Ishikawa (cell line): ENCODE results near the gene SBNO1.

Experiments used
- CEBPB ChIP-seq: IDR thresholded peaks from 2 replicates; pipeline ENCODE4 v1.6.1; 2012
- CREB1 ChIP-seq: IDR thresholded peaks from 2 replicates; pipeline ENCODE4 v1.6.1; 2012; ENCODE audit warnings: low read depth
- EGR1 ChIP-seq: IDR thresholded peaks from 2 replicates; pipeline ENCODE4 v1.6.1; 2012
- EP300 ChIP-seq: IDR thresholded peaks from 2 replicates; pipeline ENCODE4 v1.6.1; 2012; ENCODE audit warnings: borderline replicate concordance
- FOXM1 ChIP-seq: IDR thresholded peaks from 2 replicates; pipeline ENCODE4 v1.6.1; 2012; ENCODE audit warnings: low read depth, borderline replicate concordance
- NFIC ChIP-seq: IDR thresholded peaks from 2 replicates; pipeline ENCODE4 v1.6.1; 2012
- RAD21 ChIP-seq: IDR thresholded peaks from 2 replicates; pipeline ENCODE4 v1.6.1; 2012; ENCODE audit warnings: low read depth
- TAF1 ChIP-seq: IDR thresholded peaks from 2 replicates; pipeline ENCODE4 v1.6.1; 2012; ENCODE audit warnings: low read depth, mild to moderate bottlenecking
- TCF12 ChIP-seq: IDR thresholded peaks from 2 replicates; pipeline ENCODE4 v1.6.1; 2012; ENCODE audit warnings: low read depth
- TEAD4 ChIP-seq: IDR thresholded peaks from 2 replicates; pipeline ENCODE4 v1.6.1; 2012
- YY1 ChIP-seq: IDR thresholded peaks from 2 replicates; pipeline ENCODE4 v1.6.1; 2012; ENCODE audit warnings: low read depth
- ZBTB7A ChIP-seq: IDR thresholded peaks from 2 replicates; pipeline ENCODE4 v1.6.1; 2012; ENCODE audit warnings: low read depth
- TF ChIP-seq, protein P1 (sequence below): IDR thresholded peaks from 2 replicates; pipeline ENCODE4 v1.6.1; 2012
- TF ChIP-seq, protein P2 (sequence below): IDR thresholded peaks from 2 replicates; pipeline ENCODE4 v1.6.1; 2012
- TF ChIP-seq, protein P3 (sequence below): IDR thresholded peaks from 2 replicates; pipeline ENCODE4 v1.6.1; 2012; ENCODE audit warnings: low read depth, mild to moderate bottlenecking

Gene SBNO1

GRCh38 chr12:123369229-123369628 lies 4.6 kb upstream of the SBNO1 start:
- no peak for TF ChIP-seq EGR1
- TF ChIP-seq RAD21 = no peak
- no peak for TF ChIP-seq FOXM1
- TF ChIP-seq, protein P1, sequence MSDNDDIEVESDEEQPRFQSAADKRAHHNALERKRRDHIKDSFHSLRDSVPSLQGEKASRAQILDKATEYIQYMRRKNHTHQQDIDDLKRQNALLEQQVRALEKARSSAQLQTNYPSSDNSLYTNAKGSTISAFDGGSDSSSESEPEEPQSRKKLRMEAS = no peak
- no peak for TF ChIP-seq TEAD4
- no peak for TF ChIP-seq CREB1
- TF ChIP-seq CEBPB = no peak
- no peak for TF ChIP-seq NFIC
- TF ChIP-seq TAF1 = no peak
- no peak for TF ChIP-seq YY1
- no peak for TF ChIP-seq ZBTB7A
- TF ChIP-seq, protein P2, sequence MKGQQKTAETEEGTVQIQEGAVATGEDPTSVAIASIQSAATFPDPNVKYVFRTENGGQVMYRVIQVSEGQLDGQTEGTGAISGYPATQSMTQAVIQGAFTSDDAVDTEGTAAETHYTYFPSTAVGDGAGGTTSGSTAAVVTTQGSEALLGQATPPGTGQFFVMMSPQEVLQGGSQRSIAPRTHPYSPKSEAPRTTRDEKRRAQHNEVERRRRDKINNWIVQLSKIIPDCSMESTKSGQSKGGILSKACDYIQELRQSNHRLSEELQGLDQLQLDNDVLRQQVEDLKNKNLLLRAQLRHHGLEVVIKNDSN = no peak
- TF ChIP-seq TCF12 = no peak
- TF ChIP-seq EP300 = no peak
- TF ChIP-seq, protein P3, sequence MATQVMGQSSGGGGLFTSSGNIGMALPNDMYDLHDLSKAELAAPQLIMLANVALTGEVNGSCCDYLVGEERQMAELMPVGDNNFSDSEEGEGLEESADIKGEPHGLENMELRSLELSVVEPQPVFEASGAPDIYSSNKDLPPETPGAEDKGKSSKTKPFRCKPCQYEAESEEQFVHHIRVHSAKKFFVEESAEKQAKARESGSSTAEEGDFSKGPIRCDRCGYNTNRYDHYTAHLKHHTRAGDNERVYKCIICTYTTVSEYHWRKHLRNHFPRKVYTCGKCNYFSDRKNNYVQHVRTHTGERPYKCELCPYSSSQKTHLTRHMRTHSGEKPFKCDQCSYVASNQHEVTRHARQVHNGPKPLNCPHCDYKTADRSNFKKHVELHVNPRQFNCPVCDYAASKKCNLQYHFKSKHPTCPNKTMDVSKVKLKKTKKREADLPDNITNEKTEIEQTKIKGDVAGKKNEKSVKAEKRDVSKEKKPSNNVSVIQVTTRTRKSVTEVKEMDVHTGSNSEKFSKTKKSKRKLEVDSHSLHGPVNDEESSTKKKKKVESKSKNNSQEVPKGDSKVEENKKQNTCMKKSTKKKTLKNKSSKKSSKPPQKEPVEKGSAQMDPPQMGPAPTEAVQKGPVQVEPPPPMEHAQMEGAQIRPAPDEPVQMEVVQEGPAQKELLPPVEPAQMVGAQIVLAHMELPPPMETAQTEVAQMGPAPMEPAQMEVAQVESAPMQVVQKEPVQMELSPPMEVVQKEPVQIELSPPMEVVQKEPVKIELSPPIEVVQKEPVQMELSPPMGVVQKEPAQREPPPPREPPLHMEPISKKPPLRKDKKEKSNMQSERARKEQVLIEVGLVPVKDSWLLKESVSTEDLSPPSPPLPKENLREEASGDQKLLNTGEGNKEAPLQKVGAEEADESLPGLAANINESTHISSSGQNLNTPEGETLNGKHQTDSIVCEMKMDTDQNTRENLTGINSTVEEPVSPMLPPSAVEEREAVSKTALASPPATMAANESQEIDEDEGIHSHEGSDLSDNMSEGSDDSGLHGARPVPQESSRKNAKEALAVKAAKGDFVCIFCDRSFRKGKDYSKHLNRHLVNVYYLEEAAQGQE = no peak

- no peak for TF ChIP-seq NFIC
- no peak for TF ChIP-seq TAF1
- TF ChIP-seq CEBPB = no peak
- no peak for TF ChIP-seq CREB1
- TF ChIP-seq FOXM1 = no peak
- TF ChIP-seq, protein P2 = no peak
- no peak for TF ChIP-seq RAD21
- no peak for TF ChIP-seq YY1
- no peak for TF ChIP-seq EGR1
- no peak for TF ChIP-seq EP300
- no peak for TF ChIP-seq TCF12
- TF ChIP-seq, protein P3 = no peak
- TF ChIP-seq TEAD4 = no peak
- TF ChIP-seq, protein P1 = no peak
Measured at GRCh38 chr12:123367511-123367910, 2.9 kb upstream of the SBNO1 start.

- TF ChIP-seq CEBPB (no peak), TCF12 (0 out of 2 replicates have a peak, but pooled peaks have one; percentile 38), TEAD4 (peak; percentile 47), YY1 (peak; percentile 32; the same call in 1 of the 2 replicates), FOXM1 (no peak; the same call in 1 of the 2 replicates), TAF1 (peak; percentile 11; the same call in 1 of the 2 replicates), CREB1 (no peak), EP300 (no peak), RAD21 (peak; percentile 37), ZBTB7A (no peak; the same call in 1 of the 2 replicates)
- TF ChIP-seq, protein P2 = peak; percentile 91
- TF ChIP-seq, protein P3 = no peak
- TF ChIP-seq, protein P1 = peak; percentile 33
Measured at GRCh38 chr12:123365025-123365917, 624 bp upstream of the SBNO1 start.
